Endodermal cell (in vitro differentiated cells): ENCODE results near the gene HLX. TPM values are rescaled to one million over a fixed set of nuclear protein-coding genes. Genes with fewer than 3 reads are reported as not detected.

Source experiments
- DNase-seq: peaks from one replicate; pipeline ENCODE4 v3.0.0-alpha.2; 2017
- H3K27ac ChIP-seq: 2 replicates; pipeline ENCODE4 v1.5.1; 2013; ENCODE audit warnings: mild to moderate bottlenecking, low read depth, low read length, moderate library complexity
- H3K27me3 ChIP-seq: 2 replicates; pipeline ENCODE4 v1.6.1; 2013; ENCODE audit warnings: mild to moderate bottlenecking, low read length, moderate library complexity; ENCODE audit not compliant: insufficient read depth, control insufficient read depth, poor library complexity, severe bottlenecking
- H3K36me3 ChIP-seq: 2 replicates; pipeline ENCODE4 v1.7.0; 2013; ENCODE audit warnings: mild to moderate bottlenecking, low read length, moderate library complexity; ENCODE audit not compliant: control insufficient read depth, insufficient read depth
- H3K4me1 ChIP-seq: one replicate; pipeline ENCODE4 v1.7.0; 2013; ENCODE audit warnings: low read length; ENCODE audit not compliant: control insufficient read depth, insufficient read depth
- H3K4me3 ChIP-seq: 2 replicates; pipeline ENCODE4 v1.5.1; 2013; ENCODE audit warnings: mild to moderate bottlenecking, low read length, moderate library complexity
- H3K9ac ChIP-seq: 2 replicates; pipeline ENCODE4 v1.6.1; 2013; ENCODE audit warnings: mild to moderate bottlenecking, low read length, moderate library complexity; ENCODE audit not compliant: poor library complexity, severe bottlenecking; ENCODE audit errors: extremely low read depth
- H3K9me3 ChIP-seq: 2 replicates; pipeline ENCODE4 v1.6.1; 2013; ENCODE audit warnings: mild to moderate bottlenecking, low read length, moderate library complexity; ENCODE audit not compliant: control insufficient read depth
- H3K27ac Mint-ChIP-seq: 2 replicates; pipeline ENCODE4 v1.8.0; 2020; ENCODE audit warnings: mixed read lengths
- H3K27me3 Mint-ChIP-seq: 2 replicates; pipeline ENCODE4 v1.8.0; 2021; ENCODE audit warnings: mild to moderate bottlenecking, mixed read lengths; ENCODE audit not compliant: insufficient read depth
- H3K36me3 Mint-ChIP-seq: 2 replicates; pipeline ENCODE4 v1.8.0; 2020; ENCODE audit warnings: low read depth, mixed read lengths
- H3K4me1 Mint-ChIP-seq: 2 replicates; pipeline ENCODE4 v1.8.0; 2020; ENCODE audit warnings: mixed read lengths
- H3K4me3 Mint-ChIP-seq: 2 replicates; pipeline ENCODE4 v1.8.0; 2020; ENCODE audit warnings: mild to moderate bottlenecking, moderate library complexity, mixed read lengths
- H3K9me3 Mint-ChIP-seq: 2 replicates; pipeline ENCODE4 v1.8.0; 2020; ENCODE audit warnings: mild to moderate bottlenecking, mixed read lengths
- WGBS, 2 experiments: methylation state at CpG; one replicate each; pipeline versions ENCODE4 v1.1.5 to v1.1.7; 2013; ENCODE audit warnings: missing lambda C conversion rate in 2 of 2, mixed read lengths in 1 of 2; ENCODE audit not compliant: insufficient coverage in 1 of 2, insufficient read length in 1 of 2; 5-methylcytosine and 5-hydroxymethylcytosine counted together
- total RNA-seq, 2 donors: library from RNA; stranded (reverse); fragmentation: NEBNext Ultra II Directional in 1 of 2; extraction: Animal tissue kit (Norgen Biotek cat#: 25700) in 1 of 2; gene quantifications; 2 replicates in 1 of 2; 3 replicates in 1 of 2; pipeline ENCODE4 v1.2.1, GENCODE V29; 2021
- TF ChIP-seq, protein P1 (sequence below): fragments of 200-600 bp; sonication (generic); conservative IDR thresholded peaks from 2 replicates; pipeline ENCODE4 v1.5.0; 2021; ENCODE audit warnings: antibody characterized with exemption, mild to moderate bottlenecking

The HLX gene
- total RNA-seq, 2 donors from 2014 or later: 2.9 to 5.0 TPM

DNA sequence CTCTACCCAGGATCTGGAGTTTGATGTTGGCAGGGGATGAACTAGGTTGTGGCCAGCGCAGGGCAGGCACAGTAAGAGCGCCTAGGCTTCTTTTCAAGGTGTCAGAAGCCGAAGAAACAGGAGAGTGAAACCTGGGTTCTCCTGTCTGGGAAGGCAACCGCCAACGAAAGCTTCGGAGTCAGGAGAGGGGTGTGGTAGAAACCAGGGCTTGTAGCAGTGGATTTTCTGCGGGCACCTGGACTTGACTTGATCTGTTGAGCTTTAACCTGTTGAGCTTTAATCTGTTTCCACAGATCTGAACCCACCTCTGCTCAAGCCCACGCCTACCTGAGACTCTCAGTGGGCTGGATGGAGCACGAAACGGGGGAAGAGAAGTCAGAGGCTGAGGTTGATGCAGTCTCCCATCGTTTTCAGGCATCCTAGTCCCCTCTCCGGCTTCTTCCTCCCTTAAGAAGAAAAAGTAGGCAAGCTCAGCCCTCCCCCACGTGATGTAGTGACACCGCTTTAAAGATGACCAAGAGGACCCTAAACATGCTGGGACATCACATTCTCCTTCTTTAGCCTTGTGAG, 9.3 kb downstream of the HLX start:
- H3K27ac ChIP-seq: no peak overlapping the region
- Mint-ChIP-seq H3K36me3 (peaks cover 11% of the 10 kb centered on the region), H3K27me3 (peaks cover 100% of the 10 kb centered on the region), H3K27ac (no peak overlapping the region), H3K4me1 (peaks cover 39% of the 10 kb centered on the region), H3K4me3 (peak overlapping the region; percentile 46), H3K9me3 (peaks cover 6% of the 10 kb centered on the region)
- DNase-seq: peak; percentile 71
- H3K4me3 ChIP-seq: no peak overlapping the region
- H3K4me1 ChIP-seq: peaks cover 10% of the 10 kb centered on the region
- H3K36me3 ChIP-seq: no peaks in the 10 kb centered on the region
- H3K27me3 ChIP-seq: peaks cover 100% of the 10 kb centered on the region
- WGBS, 2 experiments: 6 to 8% methylated on average over 9 to 14 of the region's 14 CpGs
- H3K9ac ChIP-seq: no peak overlapping the region
- peaks cover 6% of the 10 kb centered on the region for H3K9me3 ChIP-seq
- TF ChIP-seq, protein P1, sequence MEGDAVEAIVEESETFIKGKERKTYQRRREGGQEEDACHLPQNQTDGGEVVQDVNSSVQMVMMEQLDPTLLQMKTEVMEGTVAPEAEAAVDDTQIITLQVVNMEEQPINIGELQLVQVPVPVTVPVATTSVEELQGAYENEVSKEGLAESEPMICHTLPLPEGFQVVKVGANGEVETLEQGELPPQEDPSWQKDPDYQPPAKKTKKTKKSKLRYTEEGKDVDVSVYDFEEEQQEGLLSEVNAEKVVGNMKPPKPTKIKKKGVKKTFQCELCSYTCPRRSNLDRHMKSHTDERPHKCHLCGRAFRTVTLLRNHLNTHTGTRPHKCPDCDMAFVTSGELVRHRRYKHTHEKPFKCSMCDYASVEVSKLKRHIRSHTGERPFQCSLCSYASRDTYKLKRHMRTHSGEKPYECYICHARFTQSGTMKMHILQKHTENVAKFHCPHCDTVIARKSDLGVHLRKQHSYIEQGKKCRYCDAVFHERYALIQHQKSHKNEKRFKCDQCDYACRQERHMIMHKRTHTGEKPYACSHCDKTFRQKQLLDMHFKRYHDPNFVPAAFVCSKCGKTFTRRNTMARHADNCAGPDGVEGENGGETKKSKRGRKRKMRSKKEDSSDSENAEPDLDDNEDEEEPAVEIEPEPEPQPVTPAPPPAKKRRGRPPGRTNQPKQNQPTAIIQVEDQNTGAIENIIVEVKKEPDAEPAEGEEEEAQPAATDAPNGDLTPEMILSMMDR: no peak

DNA sequence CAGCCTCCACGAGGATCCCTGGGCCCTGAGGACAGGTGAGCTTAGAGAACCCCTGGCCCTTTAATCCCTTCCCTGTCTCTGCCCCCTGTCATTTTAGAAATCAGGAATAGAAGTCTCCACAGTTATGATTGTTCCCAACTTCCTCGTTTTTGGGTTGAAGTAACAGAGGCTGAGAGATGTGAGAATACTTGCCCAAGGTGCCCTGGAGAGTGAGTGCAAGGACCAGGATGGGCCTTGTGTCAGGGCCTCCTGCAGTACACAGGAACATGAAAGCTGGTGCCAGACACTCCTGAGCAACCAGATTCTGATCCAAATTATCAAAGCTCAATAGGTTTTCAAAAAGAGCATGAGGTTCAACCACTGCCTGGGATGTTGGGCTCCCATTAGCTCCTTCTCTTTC, 10.1 kb downstream of the HLX start:
- Mint-ChIP-seq H3K4me3 (no peak overlapping the region), H3K9me3 (peaks cover 6% of the 10 kb centered on the region), H3K36me3 (peaks cover 11% of the 10 kb centered on the region), H3K27me3 (peaks cover 100% of the 10 kb centered on the region), H3K4me1 (peaks cover 34% of the 10 kb centered on the region), H3K27ac (no peak overlapping the region)
- no peak overlapping the region for H3K9ac ChIP-seq
- no peak overlapping the region for H3K27ac ChIP-seq
- H3K4me1 ChIP-seq: peaks cover 3% of the 10 kb centered on the region
- peaks cover 100% of the 10 kb centered on the region for H3K27me3 ChIP-seq
- H3K4me3 ChIP-seq: no peak overlapping the region
- no peak for DNase-seq
- H3K9me3 ChIP-seq: peaks cover 6% of the 10 kb centered on the region
- WGBS, 2 experiments: 11% methylated on average over 2 of the region's 2 CpGs; no CpG with 5 or more reads in 1 of the 2 experiments
- no peaks in the 10 kb centered on the region for H3K36me3 ChIP-seq
- TF ChIP-seq, protein P1: no peak

DNA sequence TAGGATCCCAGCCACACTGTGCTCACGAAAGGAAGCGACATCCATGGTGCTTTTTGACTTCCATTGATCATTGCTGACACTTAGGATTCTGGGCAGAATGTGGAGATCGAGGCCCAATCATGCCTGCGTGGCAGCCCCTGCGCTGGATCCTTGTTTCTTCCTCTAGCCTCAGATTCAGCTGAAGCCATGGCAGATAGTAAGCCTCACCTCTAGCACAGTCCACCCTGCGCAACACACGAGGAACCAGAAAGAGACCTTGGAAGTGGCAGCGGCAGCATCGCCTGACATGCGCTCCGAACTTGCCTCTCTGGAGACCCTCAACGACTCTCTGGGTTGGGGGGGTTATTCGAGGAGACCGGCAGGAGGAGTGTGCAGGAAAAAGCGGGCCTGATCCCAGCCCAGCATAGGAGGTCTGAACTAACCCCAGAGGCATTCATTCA, 10.6 kb downstream of the HLX start:
- H3K9me3 ChIP-seq: peaks cover 6% of the 10 kb centered on the region
- no peak overlapping the region for H3K27ac ChIP-seq
- peaks cover 100% of the 10 kb centered on the region for H3K27me3 Mint-ChIP-seq
- WGBS, 2 experiments: 21 to 33% methylated on average over 10 to 15 of the region's 15 CpGs
- H3K36me3 Mint-ChIP-seq: peaks cover 8% of the 10 kb centered on the region
- peaks cover 29% of the 10 kb centered on the region for H3K4me1 Mint-ChIP-seq
- H3K36me3 ChIP-seq: no peaks in the 10 kb centered on the region
- DNase-seq: no peak
- TF ChIP-seq, protein P1: no peak
- H3K4me3 ChIP-seq: no peak overlapping the region
- peaks cover 6% of the 10 kb centered on the region for H3K9me3 Mint-ChIP-seq
- no peak overlapping the region for H3K4me3 Mint-ChIP-seq
- H3K27me3 ChIP-seq: peaks cover 100% of the 10 kb centered on the region
- H3K9ac ChIP-seq: no peak overlapping the region
- H3K27ac Mint-ChIP-seq: no peak overlapping the region
- peaks cover 1% of the 10 kb centered on the region for H3K4me1 ChIP-seq
